ENCODE data around the gene CD6. TPM values are rescaled to one million over a fixed set of nuclear protein-coding genes. Genes with fewer than 3 reads are reported as not detected.

CD6 gene
- total and polyA plus RNA-seq, 10 of the 15 experiments (the other 5 are each of a cell fraction or from before 2014, with no cell fraction given): 0.37 to 17.6 (median 6.2) TPM

- TF ChIP-seq, protein P1, sequence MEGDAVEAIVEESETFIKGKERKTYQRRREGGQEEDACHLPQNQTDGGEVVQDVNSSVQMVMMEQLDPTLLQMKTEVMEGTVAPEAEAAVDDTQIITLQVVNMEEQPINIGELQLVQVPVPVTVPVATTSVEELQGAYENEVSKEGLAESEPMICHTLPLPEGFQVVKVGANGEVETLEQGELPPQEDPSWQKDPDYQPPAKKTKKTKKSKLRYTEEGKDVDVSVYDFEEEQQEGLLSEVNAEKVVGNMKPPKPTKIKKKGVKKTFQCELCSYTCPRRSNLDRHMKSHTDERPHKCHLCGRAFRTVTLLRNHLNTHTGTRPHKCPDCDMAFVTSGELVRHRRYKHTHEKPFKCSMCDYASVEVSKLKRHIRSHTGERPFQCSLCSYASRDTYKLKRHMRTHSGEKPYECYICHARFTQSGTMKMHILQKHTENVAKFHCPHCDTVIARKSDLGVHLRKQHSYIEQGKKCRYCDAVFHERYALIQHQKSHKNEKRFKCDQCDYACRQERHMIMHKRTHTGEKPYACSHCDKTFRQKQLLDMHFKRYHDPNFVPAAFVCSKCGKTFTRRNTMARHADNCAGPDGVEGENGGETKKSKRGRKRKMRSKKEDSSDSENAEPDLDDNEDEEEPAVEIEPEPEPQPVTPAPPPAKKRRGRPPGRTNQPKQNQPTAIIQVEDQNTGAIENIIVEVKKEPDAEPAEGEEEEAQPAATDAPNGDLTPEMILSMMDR (IDR thresholded peaks at IDR 0.05 in 2 of 3, conservative IDR thresholded peaks at IDR 0.05 in 1 of 3; ENCODE audit: control insufficient read depth in 2 of 3, extremely low read depth in 1 of 3, insufficient read depth in 1 of 3, low read depth in 3 of 3, low read length in 3 of 3): no peak
- no peak for TF ChIP-seq ZBTB40 (IDR thresholded peaks at IDR 0.05; ENCODE audit: borderline replicate concordance)
- no peak for TF ChIP-seq MAX (IDR thresholded peaks at IDR 0.05; ENCODE audit: low read depth, low read length)
- no peak for TF ChIP-seq SP1 (IDR thresholded peaks at IDR 0.05; ENCODE audit: low read depth, low read length)
- TF ChIP-seq, protein P2, sequence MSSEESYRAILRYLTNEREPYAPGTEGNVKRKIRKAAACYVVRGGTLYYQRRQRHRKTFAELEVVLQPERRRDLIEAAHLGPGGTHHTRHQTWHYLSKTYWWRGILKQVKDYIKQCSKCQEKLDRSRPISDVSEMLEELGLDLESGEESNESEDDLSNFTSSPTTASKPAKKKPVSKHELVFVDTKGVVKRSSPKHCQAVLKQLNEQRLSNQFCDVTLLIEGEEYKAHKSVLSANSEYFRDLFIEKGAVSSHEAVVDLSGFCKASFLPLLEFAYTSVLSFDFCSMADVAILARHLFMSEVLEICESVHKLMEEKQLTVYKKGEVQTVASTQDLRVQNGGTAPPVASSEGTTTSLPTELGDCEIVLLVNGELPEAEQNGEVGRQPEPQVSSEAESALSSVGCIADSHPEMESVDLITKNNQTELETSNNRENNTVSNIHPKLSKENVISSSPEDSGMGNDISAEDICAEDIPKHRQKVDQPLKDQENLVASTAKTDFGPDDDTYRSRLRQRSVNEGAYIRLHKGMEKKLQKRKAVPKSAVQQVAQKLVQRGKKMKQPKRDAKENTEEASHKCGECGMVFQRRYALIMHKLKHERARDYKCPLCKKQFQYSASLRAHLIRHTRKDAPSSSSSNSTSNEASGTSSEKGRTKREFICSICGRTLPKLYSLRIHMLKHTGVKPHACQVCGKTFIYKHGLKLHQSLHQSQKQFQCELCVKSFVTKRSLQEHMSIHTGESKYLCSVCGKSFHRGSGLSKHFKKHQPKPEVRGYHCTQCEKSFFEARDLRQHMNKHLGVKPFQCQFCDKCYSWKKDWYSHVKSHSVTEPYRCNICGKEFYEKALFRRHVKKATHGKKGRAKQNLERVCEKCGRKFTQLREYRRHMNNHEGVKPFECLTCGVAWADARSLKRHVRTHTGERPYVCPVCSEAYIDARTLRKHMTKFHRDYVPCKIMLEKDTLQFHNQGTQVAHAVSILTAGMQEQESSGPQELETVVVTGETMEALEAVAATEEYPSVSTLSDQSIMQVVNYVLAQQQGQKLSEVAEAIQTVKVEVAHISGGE (CRISPR knock-in tag; IDR thresholded peaks at IDR 0.05): no peak
- no peak for TF ChIP-seq ZNF24 (IDR thresholded peaks at IDR 0.05)
- no peak for TF ChIP-seq ESRRA (IDR thresholded peaks at IDR 0.05; ENCODE audit: low read length)
- TF ChIP-seq TAF1 (IDR thresholded peaks at IDR 0.05; ENCODE audit: borderline replicate concordance, low read depth, low read length): no peak; the same call in 1 of the 2 replicates
- TF ChIP-seq SMARCA5 (IDR thresholded peaks at IDR 0.05): no peak
- no peak for TF ChIP-seq ASH2L (IDR thresholded peaks at IDR 0.05; ENCODE audit: borderline replicate concordance, low read depth)
- TF ChIP-seq SREBF2 (IDR thresholded peaks at IDR 0.05; ENCODE audit: low read length): no peak
- no peak for TF ChIP-seq KAT2A (conservative IDR thresholded peaks at IDR 0.05; ENCODE audit: control insufficient read depth, low read depth, low read length)
- no peak for TF ChIP-seq STAT1 (conservative IDR thresholded peaks at IDR 0.05)
- peak; percentile 32 to 51; a peak in 2 of 4 replicates for TF ChIP-seq IKZF2 (IDR thresholded peaks at IDR 0.05)
- TF ChIP-seq, protein P3, sequence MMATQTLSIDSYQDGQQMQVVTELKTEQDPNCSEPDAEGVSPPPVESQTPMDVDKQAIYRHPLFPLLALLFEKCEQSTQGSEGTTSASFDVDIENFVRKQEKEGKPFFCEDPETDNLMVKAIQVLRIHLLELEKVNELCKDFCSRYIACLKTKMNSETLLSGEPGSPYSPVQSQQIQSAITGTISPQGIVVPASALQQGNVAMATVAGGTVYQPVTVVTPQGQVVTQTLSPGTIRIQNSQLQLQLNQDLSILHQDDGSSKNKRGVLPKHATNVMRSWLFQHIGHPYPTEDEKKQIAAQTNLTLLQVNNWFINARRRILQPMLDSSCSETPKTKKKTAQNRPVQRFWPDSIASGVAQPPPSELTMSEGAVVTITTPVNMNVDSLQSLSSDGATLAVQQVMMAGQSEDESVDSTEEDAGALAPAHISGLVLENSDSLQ (IDR thresholded peaks at IDR 0.05): no peak
- no peak for TF ChIP-seq IRF3 (IDR thresholded peaks at IDR 0.05)
Observed at GRCh38 chr11:61042961-61043540, 71.6 kb downstream of the CD6 start (continued).
